ENCODE results near the gene PHAF1.

GRCh38 chr16:67169011-67169451 lies 59.3 kb downstream of the PHAF1 start:
- TF ChIP-seq CTCF (IDR thresholded peaks at IDR 0.05): no peak
- TF ChIP-seq POLR2A (IDR thresholded peaks at IDR 0.05): no peak

Data from thyroid gland (tissue), 4 donors.